NCI-H2227 treated with DMSO at 0.1 percent for 48 hours (cell line): ENCODE data around the gene GGA1.
"Not testable (repeated sequence)": the region's sequence is repeated elsewhere in the genome, so short reads cannot be mapped to it uniquely, and the experiment has no call there.

Experiments used
- DNase-seq: peaks from one replicate; lab custom pipeline; 2025; lab: John Stamatoyannopoulos, UW

GGA1 gene

GRCh38 chr22:37571258-37571991 is 37.2 kb upstream of the GGA1 start:
- no peak for DNase-seq

DNA sequence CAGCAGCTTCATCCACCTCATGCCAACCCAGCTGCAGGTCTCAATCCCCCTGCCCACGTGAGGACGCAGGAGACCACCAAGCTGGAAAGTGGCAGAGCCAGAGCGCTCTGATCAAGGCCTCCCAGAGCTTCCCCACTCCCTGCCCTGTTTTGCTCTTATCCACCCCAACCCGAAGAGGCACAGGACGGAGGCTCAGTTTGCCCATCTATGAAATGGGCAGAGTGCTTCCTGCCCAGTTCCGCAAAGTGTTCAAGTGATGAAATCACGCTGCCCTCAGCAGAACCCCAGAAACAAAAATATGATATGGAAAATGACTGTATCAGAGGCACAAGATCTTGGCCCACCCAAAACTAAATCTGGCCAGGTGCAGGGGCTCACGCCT is 36.7 kb upstream of the GGA1 start:
- DNase-seq: no peak

- DNase-seq: no peak
Observed at GRCh38 chr22:37575490-37576003, 33.1 kb upstream of the GGA1 start.

DNA sequence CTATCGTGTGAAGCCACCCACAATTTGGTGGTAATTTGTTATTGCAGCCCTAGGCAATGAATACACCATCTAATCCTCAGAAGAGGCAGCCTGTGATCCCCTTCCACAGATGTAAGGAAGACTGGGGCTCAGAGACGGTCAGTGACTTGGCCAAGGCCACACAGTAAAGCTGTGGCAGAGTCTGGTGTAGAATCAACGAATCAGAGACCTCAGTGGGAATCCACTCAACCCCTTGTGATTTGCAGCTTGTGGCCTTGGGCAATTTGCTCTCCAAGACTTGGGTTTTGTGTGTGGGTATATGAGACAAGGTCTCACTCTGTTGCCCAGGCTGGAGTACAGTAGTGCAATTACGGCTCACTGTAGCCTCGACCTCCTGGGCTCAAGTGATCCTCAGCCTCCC is 30.6 kb upstream of the GGA1 start:
- no peak for DNase-seq

GRCh38 chr22:37581504-37581903 is 27.1 kb upstream of the GGA1 start:
- no peak for DNase-seq

DNA sequence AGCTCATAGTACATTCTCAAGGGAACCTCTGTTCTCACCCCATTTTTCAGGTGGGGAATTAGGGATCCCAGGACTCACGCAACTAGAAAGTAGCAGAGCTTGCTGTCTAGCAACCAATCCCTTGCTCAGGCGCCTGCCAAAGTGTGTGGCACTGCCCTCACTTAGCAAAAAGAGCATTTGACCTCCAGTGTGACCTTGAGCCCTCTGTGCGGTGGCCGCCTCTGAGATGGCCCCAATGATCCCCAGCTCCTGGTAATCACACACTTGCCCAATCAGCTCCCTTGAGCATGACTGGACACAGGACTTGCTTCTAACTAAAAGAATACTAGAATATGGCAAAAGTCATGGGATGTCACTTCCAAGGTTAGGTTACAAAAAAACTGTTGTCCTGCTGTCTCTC is 26.1 kb upstream of the GGA1 start:
- DNase-seq: no peak

DNA sequence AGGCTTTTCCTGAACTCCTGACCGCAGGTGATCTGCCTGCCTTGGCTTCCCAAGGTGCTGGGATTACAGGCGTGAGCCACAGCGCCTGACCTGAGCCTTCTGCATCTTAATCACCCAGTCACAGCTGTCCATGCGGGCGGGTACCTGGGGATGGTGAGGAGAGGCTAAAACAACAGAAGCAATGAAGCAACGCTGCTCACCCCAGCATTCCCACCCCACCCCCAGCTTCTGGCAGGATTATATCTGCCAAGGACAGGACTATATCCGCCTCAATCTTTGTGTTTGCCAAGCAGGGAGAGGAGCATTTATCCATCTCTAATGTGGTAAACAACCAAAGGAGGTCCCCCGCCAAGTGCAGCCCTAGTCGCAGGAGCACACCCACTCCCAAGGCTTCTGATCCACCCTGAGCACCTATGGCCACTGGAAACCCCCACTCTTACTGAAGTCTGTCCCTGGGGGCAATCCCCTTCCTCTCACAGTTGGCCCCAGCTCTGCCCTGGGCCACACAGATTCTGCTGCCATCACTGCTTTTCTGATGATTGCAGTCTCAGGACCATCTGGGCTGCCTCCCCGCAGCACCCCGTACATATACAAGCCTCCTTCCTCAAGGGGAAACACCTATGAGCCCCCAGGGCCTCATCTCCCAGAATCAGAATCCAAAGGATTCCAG is 20.0 kb upstream of the GGA1 start:
- DNase-seq: no peak

- DNase-seq: no peak
Observed at GRCh38 chr22:37589636-37590035, 19.0 kb upstream of the GGA1 start.

DNA sequence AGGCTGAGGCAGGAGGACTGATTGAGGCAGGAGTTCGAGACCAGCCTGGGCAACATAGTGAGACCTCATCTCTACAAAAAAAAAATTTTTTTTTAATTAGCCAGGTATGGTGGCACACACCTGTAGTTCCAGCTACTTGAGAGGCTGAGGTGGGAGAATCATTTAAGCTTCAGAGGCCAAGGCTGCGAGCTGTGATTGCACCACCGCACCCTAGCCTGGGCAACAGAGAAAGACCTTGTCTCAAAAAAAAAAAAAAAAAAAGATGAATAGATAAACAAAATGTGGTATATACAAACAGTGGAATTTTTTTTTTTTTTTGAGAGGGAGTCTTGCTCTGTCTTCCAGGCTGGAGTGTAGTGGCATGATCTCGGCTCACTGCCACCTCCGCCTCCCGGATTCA is 17.6 kb upstream of the GGA1 start:
- not testable (repeated sequence) for DNase-seq

- DNase-seq: no peak
Observed at GRCh38 chr22:37591823-37592404, 16.7 kb upstream of the GGA1 start.

DNA sequence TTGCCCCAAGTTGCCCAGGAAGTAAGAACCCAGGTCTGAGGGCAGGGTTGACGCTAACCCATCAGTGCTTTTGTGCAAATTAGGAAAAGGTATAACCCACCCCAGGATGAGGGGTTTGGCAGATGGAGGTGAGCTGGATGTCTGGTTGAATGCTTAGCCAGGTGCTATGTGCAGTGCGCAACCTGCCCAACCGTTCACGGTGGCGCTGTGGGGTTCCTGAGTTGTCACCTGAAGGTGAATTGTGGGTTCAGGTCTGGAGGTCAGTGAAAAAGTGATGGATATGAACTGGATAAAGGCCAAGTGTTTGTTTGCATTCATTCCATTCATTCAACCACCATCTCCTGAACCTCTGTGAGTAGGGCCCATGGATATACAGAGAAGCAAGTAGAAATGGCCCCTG is 14.4 kb upstream of the GGA1 start:
- no peak for DNase-seq

DNA sequence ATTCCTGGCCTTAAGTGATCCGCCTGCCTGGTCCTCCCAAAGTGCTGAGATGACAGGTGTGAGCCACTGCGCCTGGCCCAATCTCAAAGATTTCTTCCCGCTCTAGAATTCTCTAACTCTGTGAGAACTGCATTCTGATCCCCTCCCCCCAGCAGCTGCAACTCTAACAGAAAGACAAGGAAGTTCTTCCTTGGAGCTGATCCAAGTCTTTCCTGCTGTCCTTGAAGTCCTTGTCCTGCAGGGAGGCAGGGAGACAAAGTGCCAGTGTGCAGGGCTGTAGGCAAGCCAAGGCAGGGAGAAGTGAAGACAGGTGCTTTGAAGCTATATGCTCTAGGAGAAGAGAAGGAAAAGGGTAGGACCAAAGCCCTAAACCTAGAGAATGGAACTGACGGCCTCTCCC is 9.5 kb upstream of the GGA1 start:
- DNase-seq: no peak

DNA sequence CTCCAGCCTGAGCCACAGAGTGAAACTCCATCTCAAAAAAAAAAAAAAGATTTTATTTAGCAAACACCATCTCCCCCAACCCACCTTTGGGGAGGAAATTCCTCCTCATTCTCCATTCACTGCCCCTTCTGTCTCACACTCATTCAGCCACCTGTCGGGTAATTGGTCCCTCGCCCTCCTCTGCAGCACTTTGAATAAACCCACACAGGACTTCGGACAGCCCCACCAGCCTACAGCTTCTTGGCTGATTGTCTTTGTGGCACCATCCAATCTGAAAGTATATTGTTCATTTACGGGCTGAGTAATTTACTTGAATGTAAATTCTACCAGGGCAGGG is 7.5 kb upstream of the GGA1 start:
- DNase-seq: no peak

- DNase-seq: peak; percentile 58
Observed at GRCh38 chr22:37601540-37602442, 6.8 kb upstream of the GGA1 start.

GRCh38 chr22:37602546-37603277 is 5.9 kb upstream of the GGA1 start:
- DNase-seq: not testable (repeated sequence)

DNA sequence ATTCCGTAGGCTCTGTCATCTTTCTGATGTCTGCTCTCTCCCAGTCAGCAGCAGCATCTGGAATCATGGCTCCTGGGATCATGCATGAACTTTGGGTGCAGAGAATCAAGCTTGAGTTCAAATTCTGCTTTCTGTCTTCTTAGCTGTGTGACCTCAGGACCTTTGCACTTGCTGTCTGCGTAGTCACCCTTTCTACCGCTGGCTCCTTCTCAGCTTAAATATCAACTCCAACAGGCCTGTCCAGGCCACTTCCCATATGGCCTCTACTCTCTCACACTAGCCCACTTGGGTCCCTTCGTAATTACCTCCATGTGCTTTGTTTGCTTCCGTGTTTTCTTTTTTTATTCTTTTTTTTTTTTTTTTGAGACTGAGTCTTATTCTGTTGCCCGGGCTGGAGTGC is 4.6 kb upstream of the GGA1 start:
- no peak for DNase-seq

- no peak for DNase-seq
Observed at GRCh38 chr22:37604875-37605274, 3.8 kb upstream of the GGA1 start.

DNA sequence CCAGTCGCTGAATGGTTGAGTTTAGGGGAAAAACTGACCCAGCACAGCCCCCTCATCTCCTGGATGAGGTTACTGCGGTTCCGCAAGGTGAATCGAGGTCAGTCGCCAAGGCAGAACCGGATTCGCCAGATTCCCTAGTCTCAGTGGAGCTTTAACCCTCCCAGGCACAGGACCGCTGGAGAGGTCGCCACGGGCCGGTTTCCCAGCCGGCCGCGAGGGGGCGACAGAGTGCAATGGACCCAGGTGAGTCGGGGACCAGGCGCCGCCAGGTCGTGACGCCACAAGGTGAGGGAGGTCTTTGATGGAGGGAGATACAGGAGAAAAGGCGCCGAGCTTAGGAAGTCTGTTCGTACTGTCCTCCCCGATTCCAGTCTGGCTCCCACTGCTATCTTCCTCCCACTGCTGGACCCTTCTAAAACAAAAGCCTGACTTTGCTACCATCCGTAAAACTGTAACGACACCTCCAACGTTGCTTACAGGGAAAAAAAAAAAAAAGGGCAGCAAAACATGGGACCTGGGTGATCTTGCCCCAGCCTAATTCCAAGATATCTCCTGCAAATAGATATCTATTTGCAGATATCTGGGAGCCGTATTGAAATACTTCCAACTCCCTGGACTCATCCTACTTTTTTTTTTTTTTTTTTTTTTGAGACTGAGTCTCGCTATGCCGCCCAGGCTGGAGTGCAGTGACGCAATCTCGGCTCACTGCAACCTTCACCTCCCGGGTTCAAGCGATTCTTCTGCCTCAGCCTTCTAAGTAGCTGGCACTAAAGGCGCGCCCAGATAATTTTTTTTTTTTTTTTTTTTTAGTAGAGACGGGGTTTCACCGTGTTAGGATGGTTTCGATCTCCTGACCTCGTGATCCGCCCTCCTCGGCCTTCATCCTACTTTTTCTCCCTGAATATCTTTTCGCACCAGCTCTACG is 1.4 kb upstream of the GGA1 start:
- DNase-seq: peak; percentile 71

DNA sequence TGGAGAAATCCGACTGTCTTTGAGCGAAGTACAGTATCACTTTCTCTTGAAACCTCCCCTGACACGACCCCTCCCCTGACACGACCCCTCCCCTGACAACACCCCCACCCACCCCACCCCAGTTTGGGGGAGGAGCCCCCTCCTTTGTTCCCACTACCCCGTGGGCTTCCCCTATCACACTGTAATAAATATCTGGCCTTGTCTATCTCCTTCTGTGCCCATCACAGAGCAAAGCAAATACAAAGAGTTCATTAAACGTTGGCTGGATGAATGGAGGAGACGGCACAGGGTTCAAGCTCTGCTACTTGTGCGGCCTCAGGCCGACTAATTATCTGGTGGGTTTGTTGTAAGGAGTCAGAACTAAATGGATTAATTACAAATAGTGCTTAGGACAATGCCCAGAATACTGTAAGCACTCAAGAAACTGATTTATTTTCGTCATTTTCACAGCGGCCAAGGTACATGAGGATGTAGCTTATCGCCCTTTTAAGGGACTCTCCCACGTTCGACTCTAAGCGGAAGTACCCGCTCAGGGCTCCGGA is 628 bp upstream of the GGA1 start:
- DNase-seq: no peak
